WTC11 (cell line): Measurements from ENCODE around the gene TPK1.

ENCODE experiments used
- CTCF ChIP-seq: fragments of 200-600 bp; IDR thresholded peaks from 2 replicates; pipeline ENCODE4 v1.8.0; 2022; ENCODE audit warnings: antibody characterized with exemption
- NR2C2 ChIP-seq: sonication (generic); formaldehyde crosslinking; IDR thresholded peaks from 2 replicates; pipeline ENCODE4 v1.8.0; 2022; ENCODE audit warnings: mild to moderate bottlenecking, missing genetic modification reagents
- ZBTB21 ChIP-seq: sonication (generic); formaldehyde crosslinking; IDR thresholded peaks from 2 replicates; pipeline ENCODE4 v1.8.1; 2023; ENCODE audit warnings: mild to moderate bottlenecking, missing genetic modification reagents, borderline replicate concordance
- TF ChIP-seq, protein P1 (sequence below): sonication (generic); formaldehyde crosslinking; IDR thresholded peaks from 2 replicates; pipeline ENCODE4 v1.8.1; 2023; ENCODE audit warnings: mild to moderate bottlenecking, missing genetic modification reagents, borderline replicate concordance

- TF ChIP-seq NR2C2 (CRISPR knock-in tag): no peak
- no peak for TF ChIP-seq CTCF
- no peak for TF ChIP-seq ZBTB21 (CRISPR knock-in tag)
- TF ChIP-seq, protein P1, sequence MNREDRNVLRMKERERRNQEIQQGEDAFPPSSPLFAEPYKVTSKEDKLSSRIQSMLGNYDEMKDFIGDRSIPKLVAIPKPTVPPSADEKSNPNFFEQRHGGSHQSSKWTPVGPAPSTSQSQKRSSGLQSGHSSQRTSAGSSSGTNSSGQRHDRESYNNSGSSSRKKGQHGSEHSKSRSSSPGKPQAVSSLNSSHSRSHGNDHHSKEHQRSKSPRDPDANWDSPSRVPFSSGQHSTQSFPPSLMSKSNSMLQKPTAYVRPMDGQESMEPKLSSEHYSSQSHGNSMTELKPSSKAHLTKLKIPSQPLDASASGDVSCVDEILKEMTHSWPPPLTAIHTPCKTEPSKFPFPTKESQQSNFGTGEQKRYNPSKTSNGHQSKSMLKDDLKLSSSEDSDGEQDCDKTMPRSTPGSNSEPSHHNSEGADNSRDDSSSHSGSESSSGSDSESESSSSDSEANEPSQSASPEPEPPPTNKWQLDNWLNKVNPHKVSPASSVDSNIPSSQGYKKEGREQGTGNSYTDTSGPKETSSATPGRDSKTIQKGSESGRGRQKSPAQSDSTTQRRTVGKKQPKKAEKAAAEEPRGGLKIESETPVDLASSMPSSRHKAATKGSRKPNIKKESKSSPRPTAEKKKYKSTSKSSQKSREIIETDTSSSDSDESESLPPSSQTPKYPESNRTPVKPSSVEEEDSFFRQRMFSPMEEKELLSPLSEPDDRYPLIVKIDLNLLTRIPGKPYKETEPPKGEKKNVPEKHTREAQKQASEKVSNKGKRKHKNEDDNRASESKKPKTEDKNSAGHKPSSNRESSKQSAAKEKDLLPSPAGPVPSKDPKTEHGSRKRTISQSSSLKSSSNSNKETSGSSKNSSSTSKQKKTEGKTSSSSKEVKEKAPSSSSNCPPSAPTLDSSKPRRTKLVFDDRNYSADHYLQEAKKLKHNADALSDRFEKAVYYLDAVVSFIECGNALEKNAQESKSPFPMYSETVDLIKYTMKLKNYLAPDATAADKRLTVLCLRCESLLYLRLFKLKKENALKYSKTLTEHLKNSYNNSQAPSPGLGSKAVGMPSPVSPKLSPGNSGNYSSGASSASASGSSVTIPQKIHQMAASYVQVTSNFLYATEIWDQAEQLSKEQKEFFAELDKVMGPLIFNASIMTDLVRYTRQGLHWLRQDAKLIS (CRISPR knock-in tag): no peak
These were observed 358.5 kb downstream of the TPK1 start for GRCh38 chr7:144477348-144477747.
